Measurements from ENCODE around the gene ACADSB. TPM values are rescaled to one million over a fixed set of nuclear protein-coding genes. Genes with fewer than 3 reads are reported as not detected.

ACADSB gene
- total RNA-seq, 1 donor from 2014 or later: 15.0 TPM

GRCh38 chr10:123011987-123012386 is 3.2 kb downstream of the ACADSB start:
- no peak overlapping the region for H3K4me3 Mint-ChIP-seq
- peaks cover 4% of the 10 kb centered on the region for H3K27me3 Mint-ChIP-seq (ENCODE audit: insufficient read depth, low read depth)
- no peaks in the 10 kb centered on the region for H3K9me3 Mint-ChIP-seq
- H3K36me3 ChIP-seq: no peaks in the 10 kb centered on the region
- no peaks in the 10 kb centered on the region for H3F3A ChIP-seq (ENCODE audit: low read depth)
- no peak overlapping the region for H3K4me3 ChIP-seq
- H3K36me3 Mint-ChIP-seq: peaks cover 12% of the 10 kb centered on the region
- peaks cover 28% of the 10 kb centered on the region for H3K4me1 Mint-ChIP-seq
- no peak overlapping the region for H3K9ac ChIP-seq
- TF ChIP-seq EZH2phosphoT487 (IDR thresholded peaks at IDR 0.05) (no peak), EZH2 (IDR thresholded peaks at IDR 0.05) (no peak)
- TF ChIP-seq, protein P1, sequence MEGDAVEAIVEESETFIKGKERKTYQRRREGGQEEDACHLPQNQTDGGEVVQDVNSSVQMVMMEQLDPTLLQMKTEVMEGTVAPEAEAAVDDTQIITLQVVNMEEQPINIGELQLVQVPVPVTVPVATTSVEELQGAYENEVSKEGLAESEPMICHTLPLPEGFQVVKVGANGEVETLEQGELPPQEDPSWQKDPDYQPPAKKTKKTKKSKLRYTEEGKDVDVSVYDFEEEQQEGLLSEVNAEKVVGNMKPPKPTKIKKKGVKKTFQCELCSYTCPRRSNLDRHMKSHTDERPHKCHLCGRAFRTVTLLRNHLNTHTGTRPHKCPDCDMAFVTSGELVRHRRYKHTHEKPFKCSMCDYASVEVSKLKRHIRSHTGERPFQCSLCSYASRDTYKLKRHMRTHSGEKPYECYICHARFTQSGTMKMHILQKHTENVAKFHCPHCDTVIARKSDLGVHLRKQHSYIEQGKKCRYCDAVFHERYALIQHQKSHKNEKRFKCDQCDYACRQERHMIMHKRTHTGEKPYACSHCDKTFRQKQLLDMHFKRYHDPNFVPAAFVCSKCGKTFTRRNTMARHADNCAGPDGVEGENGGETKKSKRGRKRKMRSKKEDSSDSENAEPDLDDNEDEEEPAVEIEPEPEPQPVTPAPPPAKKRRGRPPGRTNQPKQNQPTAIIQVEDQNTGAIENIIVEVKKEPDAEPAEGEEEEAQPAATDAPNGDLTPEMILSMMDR (IDR thresholded peaks at IDR 0.05): no peak
- H3K79me2 ChIP-seq (ENCODE audit: low read depth): peaks cover 27% of the 10 kb centered on the region
- peaks cover 13% of the 10 kb centered on the region for H3K4me1 ChIP-seq
- peaks cover 8% of the 10 kb centered on the region for H4K20me1 ChIP-seq (ENCODE audit: low read depth)
- no peak overlapping the region for H3K27ac ChIP-seq
- H3K27ac Mint-ChIP-seq: no peak overlapping the region
- H2AFZ ChIP-seq (replicated peaks): no peak overlapping the region
- H3K4me2 ChIP-seq: no peak overlapping the region
- no peaks in the 10 kb centered on the region for H3K9me3 ChIP-seq (ENCODE audit: low read depth)
- peaks cover 9% of the 10 kb centered on the region for H3K27me3 ChIP-seq
- DNase-seq (ENCODE audit: low spot score): no peak

GRCh38 chr10:123013456-123014419 is 4.9 kb downstream of the ACADSB start:
- H3K9me3 Mint-ChIP-seq: no peaks in the 10 kb centered on the region
- no peaks in the 10 kb centered on the region for H3K9me3 ChIP-seq (ENCODE audit: low read depth)
- H3K4me3 Mint-ChIP-seq: no peak overlapping the region
- peaks cover 5% of the 10 kb centered on the region for H3K4me1 ChIP-seq
- no peak overlapping the region for H3K4me3 ChIP-seq
- no peak overlapping the region for H2AFZ ChIP-seq (replicated peaks)
- DNase-seq (ENCODE audit: low spot score): no peak
- no peak overlapping the region for H3K27ac Mint-ChIP-seq
- H3K27ac ChIP-seq: no peak overlapping the region
- H3F3A ChIP-seq (ENCODE audit: low read depth): no peaks in the 10 kb centered on the region
- H3K27me3 Mint-ChIP-seq (ENCODE audit: insufficient read depth, low read depth): peaks cover 4% of the 10 kb centered on the region
- H3K9ac ChIP-seq: no peak overlapping the region
- no peak for TF ChIP-seq EZH2 (IDR thresholded peaks at IDR 0.05)
- TF ChIP-seq EZH2phosphoT487 (IDR thresholded peaks at IDR 0.05): no peak
- TF ChIP-seq, protein P1 (IDR thresholded peaks at IDR 0.05): no peak
- peaks cover 13% of the 10 kb centered on the region for H3K36me3 Mint-ChIP-seq
- peaks cover 9% of the 10 kb centered on the region for H3K27me3 ChIP-seq
- peaks cover 16% of the 10 kb centered on the region for H3K4me1 Mint-ChIP-seq
- H3K79me2 ChIP-seq (ENCODE audit: low read depth): peaks cover 12% of the 10 kb centered on the region
- no peaks in the 10 kb centered on the region for H4K20me1 ChIP-seq (ENCODE audit: low read depth)
- no peak overlapping the region for H3K4me2 ChIP-seq
- H3K36me3 ChIP-seq: no peaks in the 10 kb centered on the region

DNA sequence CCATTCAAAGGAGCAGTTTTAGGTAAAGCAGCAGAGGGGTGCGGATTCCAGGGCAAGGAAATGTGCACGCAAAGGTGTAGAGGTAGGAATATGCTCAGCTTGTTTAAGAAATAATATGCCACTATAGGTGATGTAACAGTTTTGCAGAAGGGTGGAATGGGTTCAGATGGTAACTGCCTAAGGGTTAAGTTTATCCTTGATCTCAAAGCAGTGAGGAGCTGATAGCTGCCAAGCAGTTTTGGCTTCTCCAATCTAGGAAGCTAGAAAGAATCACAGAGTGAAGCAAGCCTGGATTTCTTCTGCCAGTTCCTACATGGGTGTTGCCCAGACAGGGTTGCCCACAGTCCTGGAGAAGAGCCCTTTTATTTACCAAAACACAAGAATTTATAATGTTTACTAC is 6.0 kb downstream of the ACADSB start:
- Histone ChIP-seq H3K9me3 (ENCODE audit: low read depth) (no peaks in the 10 kb centered on the region), H3K27me3 (peaks cover 7% of the 10 kb centered on the region), H4K20me1 (ENCODE audit: low read depth) (no peaks in the 10 kb centered on the region), H3F3A (ENCODE audit: low read depth) (no peaks in the 10 kb centered on the region), H3K4me1 (peaks cover 5% of the 10 kb centered on the region), H3K4me3 (no peak overlapping the region), H2AFZ (replicated peaks) (no peak overlapping the region), H3K9ac (no peak overlapping the region), H3K79me2 (ENCODE audit: low read depth) (peaks cover 9% of the 10 kb centered on the region), H3K27ac (no peak overlapping the region), H3K36me3 (no peaks in the 10 kb centered on the region), H3K4me2 (no peak overlapping the region)
- Mint-ChIP-seq H3K27ac (no peak overlapping the region), H3K9me3 (no peaks in the 10 kb centered on the region), H3K27me3 (ENCODE audit: insufficient read depth, low read depth) (no peaks in the 10 kb centered on the region), H3K4me3 (no peak overlapping the region), H3K36me3 (peaks cover 13% of the 10 kb centered on the region), H3K4me1 (peaks cover 10% of the 10 kb centered on the region)
- no peak for TF ChIP-seq EZH2phosphoT487 (IDR thresholded peaks at IDR 0.05)
- TF ChIP-seq EZH2 (IDR thresholded peaks at IDR 0.05): no peak
- TF ChIP-seq, protein P1 (IDR thresholded peaks at IDR 0.05): no peak
- no peak for DNase-seq (ENCODE audit: low spot score)

All from neural progenitor cell (in vitro differentiated cells).